ENCODE results near the gene PAM.

GRCh38 chr5:102711525-102712385 is 43.4 kb upstream of the PAM start:
- TF ChIP-seq CTCF (IDR thresholded peaks at IDR 0.05) (no peak), POLR2A (IDR thresholded peaks at IDR 0.05) (no peak)
